ENCODE data around the gene FBXO10.
"Not testable (repeated sequence)": the region's sequence is repeated elsewhere in the genome, so short reads cannot be mapped to it uniquely, and the experiment has no call there.

The FBXO10 gene

GRCh38 chr9:37501957-37502596, 74.1 kb downstream of the FBXO10 start:
- DNase-seq, result no peak
- in situ Hi-C loops (cut with HindIII; ENCODE audit: low pct_ligation_motif_present, low pct_unique_long_range_greater_than_20kb, low sequenced_read_pairs), result no loop called here

GRCh38 chr9:37499297-37499696, 76.9 kb downstream of the FBXO10 start:
- in situ Hi-C loops (cut with HindIII; ENCODE audit: low pct_ligation_motif_present, low pct_unique_long_range_greater_than_20kb, low sequenced_read_pairs), result no loop called here
- no peak for DNase-seq

DNA sequence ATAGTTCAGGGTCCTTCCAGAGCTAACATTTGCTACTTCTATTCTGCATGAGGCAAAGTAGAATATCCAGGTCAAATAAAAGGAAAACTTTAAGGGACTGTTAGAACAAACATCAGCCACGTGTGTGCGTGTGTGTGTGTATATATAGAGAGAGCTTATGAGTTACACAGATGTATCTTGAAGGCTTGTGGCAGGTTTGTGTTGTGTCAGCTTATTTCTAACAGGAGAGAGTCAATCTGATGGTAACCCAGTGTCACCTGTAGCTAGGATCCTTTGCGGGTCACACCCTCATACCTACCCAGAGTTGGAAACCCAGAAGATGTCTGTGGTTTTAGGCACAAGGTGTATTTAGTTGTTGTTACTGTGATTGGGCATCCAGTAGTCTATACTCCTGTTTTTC, 77.7 kb downstream of the FBXO10 start:
- DNase-seq, result no peak
- in situ Hi-C loops (cut with HindIII; ENCODE audit: low pct_ligation_motif_present, low pct_unique_long_range_greater_than_20kb, low sequenced_read_pairs), result no loop called here

DNA sequence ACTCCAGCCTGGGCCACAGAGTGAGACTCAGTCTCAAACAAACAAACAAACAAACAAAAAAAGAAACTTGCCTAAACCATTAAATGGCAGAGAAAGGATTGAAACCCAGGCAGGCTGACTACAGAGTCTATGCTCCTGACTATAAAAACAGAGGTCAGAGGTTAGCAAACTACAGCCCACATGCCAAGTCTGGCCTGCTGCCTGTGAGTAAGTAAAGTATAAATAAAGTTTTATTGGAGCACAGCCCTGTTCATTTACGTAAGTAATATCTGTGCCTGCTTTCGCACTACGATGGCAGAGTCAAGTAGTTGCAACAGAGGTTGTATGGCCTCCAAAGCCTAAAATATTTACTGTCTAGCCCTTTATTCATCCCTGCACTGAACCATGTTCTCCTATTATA, 78.9 kb downstream of the FBXO10 start:
- in situ Hi-C loops (cut with HindIII; ENCODE audit: low pct_ligation_motif_present, low pct_unique_long_range_greater_than_20kb, low sequenced_read_pairs), result no loop called here
- no peak for DNase-seq

- DNase-seq, result no peak
- in situ Hi-C loops (cut with HindIII; ENCODE audit: low pct_ligation_motif_present, low pct_unique_long_range_greater_than_20kb, low sequenced_read_pairs), result no loop called here
Observed at GRCh38 chr9:37496020-37496419, 80.2 kb downstream of the FBXO10 start.

- in situ Hi-C loops (cut with HindIII; ENCODE audit: low pct_ligation_motif_present, low pct_unique_long_range_greater_than_20kb, low sequenced_read_pairs), result no loop called here
- no peak for DNase-seq
Observed at GRCh38 chr9:37495571-37495970, 80.6 kb downstream of the FBXO10 start.

DNA sequence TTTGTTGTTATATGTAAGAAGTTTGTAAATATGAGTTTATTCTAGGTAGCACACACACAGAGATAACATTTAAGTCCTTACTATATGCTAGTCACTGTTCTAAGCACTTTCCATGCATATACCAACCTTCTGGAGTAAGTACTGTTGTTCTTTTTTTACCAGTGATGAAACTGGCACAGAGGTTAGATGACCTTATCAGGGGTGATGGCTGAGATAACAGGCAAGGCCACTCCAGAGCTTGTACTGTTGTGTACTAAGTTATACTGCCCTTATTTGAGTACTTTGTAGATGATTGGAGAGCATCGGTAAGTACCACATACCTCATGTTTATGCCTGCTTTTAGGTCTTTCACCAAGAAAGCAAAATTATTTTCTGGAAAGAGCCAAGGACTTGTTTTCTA, 84.2 kb downstream of the FBXO10 start:
- DNase-seq, result no peak
- in situ Hi-C loops (cut with HindIII; ENCODE audit: low pct_ligation_motif_present, low pct_unique_long_range_greater_than_20kb, low sequenced_read_pairs), result no loop called here

- no peak for DNase-seq
- in situ Hi-C loops (cut with HindIII; ENCODE audit: low pct_ligation_motif_present, low pct_unique_long_range_greater_than_20kb, low sequenced_read_pairs), result no loop called here
Observed at GRCh38 chr9:37486616-37487548, 89.3 kb downstream of the FBXO10 start.

- in situ Hi-C loops (cut with HindIII; ENCODE audit: low pct_ligation_motif_present, low pct_unique_long_range_greater_than_20kb, low sequenced_read_pairs), result no loop called here
- DNase-seq, result no peak
Observed at GRCh38 chr9:37486256-37486615, 89.9 kb downstream of the FBXO10 start.

DNA sequence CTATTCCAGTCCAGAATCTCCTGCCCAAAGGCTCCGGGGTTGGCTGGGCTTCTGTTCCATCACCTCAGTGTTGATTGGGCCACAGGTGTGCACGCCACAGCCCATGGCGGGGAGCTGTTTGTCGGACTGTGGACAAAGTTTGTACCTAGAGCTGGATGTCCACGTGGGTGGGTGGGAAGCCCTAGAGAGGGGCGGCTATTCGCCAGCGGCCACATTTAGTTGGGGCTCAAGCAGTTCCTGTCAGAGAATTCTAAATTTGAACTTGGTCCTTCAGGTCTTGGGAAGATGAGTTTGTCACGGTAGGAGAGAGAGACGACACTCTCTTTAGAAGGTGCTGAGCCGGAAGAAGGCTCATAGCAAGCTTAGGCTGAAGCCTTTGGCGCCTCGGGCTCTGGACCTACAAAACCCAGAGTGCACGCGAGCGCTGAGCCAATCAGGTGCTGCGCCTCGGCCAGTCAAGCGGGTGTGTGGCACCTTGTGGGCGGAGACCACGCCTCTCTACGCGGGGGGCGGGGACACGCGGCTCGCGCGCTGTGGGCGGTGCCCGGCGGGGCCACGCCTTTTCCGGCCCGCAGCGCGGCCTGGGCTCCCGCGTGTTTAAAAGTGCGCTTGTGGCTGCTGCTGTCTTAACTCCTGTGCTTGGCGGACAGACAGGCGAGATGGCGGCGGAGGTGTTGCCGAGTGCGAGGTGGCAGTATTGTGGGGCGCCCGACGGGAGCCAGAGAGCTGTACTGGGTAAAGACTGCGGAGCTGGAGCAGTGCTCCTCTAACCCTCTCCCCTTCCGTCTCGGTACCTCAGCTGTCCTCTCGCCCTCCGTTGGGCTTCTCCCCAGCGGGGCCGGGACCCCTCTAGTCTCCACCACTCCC, 90.6 kb downstream of the FBXO10 start, which contains the start of gene POLR1E:
POLR1E (plus strand) TSS at position 560 of the 867 bp plus-strand sequence; CDS start at position 660, 100 bp downstream.
- peak; percentile 90 for DNase-seq
- in situ Hi-C loops (cut with HindIII; ENCODE audit: low pct_ligation_motif_present, low pct_unique_long_range_greater_than_20kb, low sequenced_read_pairs), result no loop called here

DNA sequence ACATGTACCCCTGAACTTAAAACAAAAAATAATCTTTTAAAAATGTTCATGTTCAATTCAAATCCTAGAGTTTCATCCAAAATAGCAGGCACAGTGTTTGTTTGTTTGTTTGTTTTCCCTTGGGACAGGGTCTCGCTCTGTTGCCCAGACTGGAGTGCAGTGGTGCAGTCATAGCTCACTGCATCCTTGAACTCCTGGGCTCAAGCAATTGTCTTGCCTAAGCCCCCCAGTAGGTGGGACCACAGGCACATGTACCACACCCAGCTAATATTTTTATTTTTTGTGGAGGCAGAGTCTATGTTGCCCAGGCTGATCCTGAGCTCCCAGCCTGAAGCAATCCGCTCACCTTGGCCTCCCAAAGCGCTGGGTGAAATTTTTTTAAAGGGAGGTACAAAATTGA, 95.4 kb downstream of the FBXO10 start:
- no peak for DNase-seq
- in situ Hi-C loops (cut with HindIII; ENCODE audit: low pct_ligation_motif_present, low pct_unique_long_range_greater_than_20kb, low sequenced_read_pairs), result no loop called here

DNA sequence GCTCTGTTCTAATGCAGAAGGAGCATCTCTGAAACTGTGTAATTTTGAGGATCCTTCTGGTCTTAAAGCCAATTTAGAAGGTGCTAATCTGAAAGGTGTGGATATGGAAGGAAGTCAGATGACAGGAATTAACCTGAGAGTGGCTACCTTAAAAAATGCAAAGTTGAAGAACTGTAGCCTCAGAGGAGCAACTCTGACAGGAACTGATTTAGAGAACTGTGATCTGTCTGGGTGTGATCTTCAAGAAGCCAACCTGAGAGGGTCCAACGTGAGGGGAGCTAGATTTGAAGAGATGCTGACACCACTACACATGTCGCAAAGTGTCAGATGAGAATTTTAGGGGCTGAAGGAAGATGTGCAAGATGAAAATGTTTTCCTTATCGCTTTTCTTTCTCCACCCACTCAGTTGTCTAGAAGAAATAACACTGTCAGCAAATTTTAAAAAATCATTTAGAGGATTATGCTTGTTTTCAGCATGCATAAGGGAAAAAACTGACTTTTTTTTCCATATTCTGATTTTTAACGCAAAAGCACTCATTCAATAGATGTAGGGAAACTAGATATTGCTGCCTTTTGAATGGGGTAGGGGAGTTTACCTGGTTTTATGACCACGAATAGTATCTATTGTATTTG, 98.1 kb downstream of the FBXO10 start:
- in situ Hi-C loops (cut with HindIII; ENCODE audit: low pct_ligation_motif_present, low pct_unique_long_range_greater_than_20kb, low sequenced_read_pairs); DNase-seq: not testable (repeated sequence)

DNA sequence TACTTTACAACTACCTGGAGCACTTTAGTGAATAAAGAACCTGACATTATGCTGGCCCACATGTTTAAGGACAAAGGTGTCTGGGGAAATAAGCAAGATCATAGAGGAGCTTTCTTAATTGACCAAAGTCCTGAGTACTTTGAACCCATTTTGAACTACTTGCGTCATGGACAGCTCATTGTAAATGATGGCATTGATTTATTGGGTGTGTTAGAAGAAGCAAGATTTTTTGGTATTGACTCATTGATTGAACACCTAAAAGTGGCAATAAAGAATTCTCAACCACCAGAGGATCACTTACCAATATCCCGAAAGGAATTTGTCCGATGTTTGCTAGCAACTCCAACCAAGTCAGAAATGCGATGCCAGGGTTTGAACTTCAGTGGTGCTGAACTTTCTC, 98.7 kb downstream of the FBXO10 start:
- in situ Hi-C loops (cut with HindIII; ENCODE audit: low pct_ligation_motif_present, low pct_unique_long_range_greater_than_20kb, low sequenced_read_pairs); DNase-seq: not testable (repeated sequence)

- in situ Hi-C loops (cut with HindIII; ENCODE audit: low pct_ligation_motif_present, low pct_unique_long_range_greater_than_20kb, low sequenced_read_pairs), result no loop called here
- no peak for DNase-seq
Observed at GRCh38 chr9:37476930-37477329, 99.2 kb downstream of the FBXO10 start.

GRCh38 chr9:37474438-37474837, 101.7 kb downstream of the FBXO10 start:
- DNase-seq, result no peak
- in situ Hi-C loops (cut with HindIII; ENCODE audit: low pct_ligation_motif_present, low pct_unique_long_range_greater_than_20kb, low sequenced_read_pairs), result no loop called here

GRCh38 chr9:37473982-37474381, 102.2 kb downstream of the FBXO10 start:
- in situ Hi-C loops (cut with HindIII; ENCODE audit: low pct_ligation_motif_present, low pct_unique_long_range_greater_than_20kb, low sequenced_read_pairs); DNase-seq: not testable (repeated sequence)

GRCh38 chr9:37471942-37472684, 104.1 kb downstream of the FBXO10 start:
- in situ Hi-C loops (cut with HindIII; ENCODE audit: low pct_ligation_motif_present, low pct_unique_long_range_greater_than_20kb, low sequenced_read_pairs), result no loop called here
- peak; percentile 98 for DNase-seq

- in situ Hi-C loops (cut with HindIII; ENCODE audit: low pct_ligation_motif_present, low pct_unique_long_range_greater_than_20kb, low sequenced_read_pairs), result no loop called here
Observed at GRCh38 chr9:37468620-37469019, 107.6 kb downstream of the FBXO10 start.

More at GRCh38 chr9:37468620-37469019, 107.6 kb downstream of the FBXO10 start:
- no peak for DNase-seq
